Breast epithelium (tissue), 4 donors: Measurements from ENCODE around the gene OR6S1. TPM values are rescaled to one million over a fixed set of nuclear protein-coding genes. Genes with fewer than 3 reads are reported as not detected.
"Not testable (repeated sequence)": the region's sequence is repeated elsewhere in the genome, so short reads cannot be mapped to it uniquely, and the experiment has no call there.

ENCODE experiments used
- DNase-seq, 2 donors: peaks; one replicate each; pipeline ENCODE4 v3.0.0-alpha.2; 2019; ENCODE audit warnings: low spot score in 2 of 2
- H3K27ac ChIP-seq, 2 donors: fragments of 200-600 bp; sonication (generic) in 1 of 2; one replicate each; pipeline ENCODE4 v1.5.1; 2016 to 2019; ENCODE audit warnings: mild to moderate bottlenecking in 1 of 2
- H3K27me3 ChIP-seq, 2 donors: fragments of 200-600 bp; sonication (generic) in 1 of 2; one replicate each; pipeline versions ENCODE4 v1.5.1 to v1.6.0; 2017 to 2019; ENCODE audit warnings: control low read depth in 1 of 2, mild to moderate bottlenecking in 1 of 2
- H3K36me3 ChIP-seq: fragments of 200-600 bp; one replicate; pipeline ENCODE4 v1.5.1; 2019
- H3K4me1 ChIP-seq, 2 donors: fragments of 200-600 bp; sonication (generic); one replicate each; pipeline ENCODE4 v1.5.1; 2016 to 2019; ENCODE audit warnings: control low read depth in 1 of 2
- H3K4me3 ChIP-seq, 3 donors: fragments of 200-600 bp; sonication (generic); 1 replicate in 2 of 3; 2 replicates in 1 of 3; pipeline ENCODE4 v1.5.1; 2016 to 2019; ENCODE audit warnings: mild to moderate bottlenecking in 3 of 3, moderate library complexity in 2 of 3
- H3K9me3 ChIP-seq, 2 donors: fragments of 200-600 bp; sonication (generic) in 1 of 2; one replicate each; pipeline ENCODE4 v1.5.1; 2016 to 2019; ENCODE audit warnings: control low read depth in 1 of 2
- POLR2A ChIP-seq: fragments of 450-650 bp; IDR thresholded peaks from one replicate; pipeline ENCODE4 v1.6.1; 2016; ENCODE audit warnings: antibody characterized with exemption, mild to moderate bottlenecking, moderate library complexity
- POLR2AphosphoS5 ChIP-seq, 3 donors: sonication (generic); formaldehyde crosslinking; IDR thresholded peaks; one replicate each; pipeline ENCODE4 v1.6.1; 2017; ENCODE audit warnings: antibody characterized with exemption in 3 of 3
- intact Hi-C: fragments of 100-400 bp; cut with DNase I; formaldehyde crosslinking; loops from one replicate; pipeline ENCODE4 v1.15.1; 2023; ENCODE audit warnings: low total_unique reads
- total RNA-seq, 3 donors: library from RNA; depleted of rRNA; stranded (reverse); fragments of >200 nt; gene quantifications; one replicate each; pipeline ENCODE4 v1.1.0, GENCODE V29; 2016
- TF ChIP-seq, protein P1 (sequence below), 3 donors: fragments of 450-650 bp; IDR thresholded peaks; one replicate each; pipeline ENCODE4 v1.5.1; 2016 to 2017; ENCODE audit warnings: antibody characterized with exemption in 3 of 3, mild to moderate bottlenecking in 3 of 3, moderate library complexity in 3 of 3

Gene OR6S1
- total RNA-seq, 3 donors from 2014 or later, result not detected

DNA sequence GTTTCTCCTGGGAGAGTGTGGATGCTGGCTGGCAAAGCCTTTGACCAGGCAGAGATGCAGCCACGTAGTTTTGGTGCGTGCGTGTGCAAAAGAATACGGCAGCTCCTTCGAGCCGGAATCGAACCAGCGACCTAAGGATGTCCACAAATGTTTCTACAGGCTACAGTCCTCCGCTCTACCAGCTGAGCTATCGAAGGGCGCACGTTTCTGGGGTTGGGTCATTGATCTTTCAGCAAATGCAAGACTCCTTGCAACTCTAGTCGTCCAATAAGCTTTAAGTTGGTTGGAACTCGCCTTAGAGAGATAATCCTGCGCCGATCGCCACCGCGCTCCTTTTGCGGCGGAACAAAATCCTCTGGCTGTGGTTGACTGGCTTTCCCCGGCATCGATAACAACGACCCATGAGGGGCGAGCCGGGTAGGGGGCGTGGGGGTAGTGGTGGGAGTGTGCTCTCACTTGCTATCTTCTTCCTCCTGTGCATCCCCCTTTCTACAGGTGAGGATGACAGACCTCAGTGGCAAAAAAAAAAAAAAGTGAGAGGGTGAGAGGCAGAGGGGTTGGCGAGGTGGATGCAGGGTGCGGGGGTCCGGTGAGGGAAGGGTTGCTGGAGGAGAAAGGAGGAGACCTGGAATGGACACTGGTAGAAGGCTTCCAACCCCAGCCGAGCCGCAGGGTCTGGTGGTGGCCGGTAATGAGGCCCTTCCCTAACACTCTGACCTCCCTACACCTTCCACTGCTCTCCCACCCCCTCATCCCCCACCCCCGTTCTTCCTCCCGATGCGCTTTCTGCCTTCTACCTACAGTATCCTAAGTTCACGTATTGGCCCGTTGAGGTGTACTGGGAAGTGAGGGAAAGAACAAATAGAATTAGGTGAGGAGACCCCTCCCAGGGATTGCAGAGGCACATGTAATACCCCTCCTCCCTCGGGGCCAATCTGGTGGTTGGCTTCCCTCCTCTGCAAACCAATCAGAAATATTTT, 11.8 kb upstream of the OR6S1 start:
- intact Hi-C loops, result no loop called here
- H3K27ac ChIP-seq, result no peak overlapping the region
- no peak for DNase-seq
- no peaks in the 10 kb centered on the region for H3K9me3 ChIP-seq
- no peaks in the 10 kb centered on the region for H3K36me3 ChIP-seq
- no peaks in the 10 kb centered on the region for H3K4me1 ChIP-seq
- TF ChIP-seq POLR2A, result no peak
- H3K27me3 ChIP-seq, result peaks cover 4 to 56% of the 10 kb centered on the region in 2 donors
- peak overlapping the region in 1 of 3 donors; percentile 12 for H3K4me3 ChIP-seq

DNA sequence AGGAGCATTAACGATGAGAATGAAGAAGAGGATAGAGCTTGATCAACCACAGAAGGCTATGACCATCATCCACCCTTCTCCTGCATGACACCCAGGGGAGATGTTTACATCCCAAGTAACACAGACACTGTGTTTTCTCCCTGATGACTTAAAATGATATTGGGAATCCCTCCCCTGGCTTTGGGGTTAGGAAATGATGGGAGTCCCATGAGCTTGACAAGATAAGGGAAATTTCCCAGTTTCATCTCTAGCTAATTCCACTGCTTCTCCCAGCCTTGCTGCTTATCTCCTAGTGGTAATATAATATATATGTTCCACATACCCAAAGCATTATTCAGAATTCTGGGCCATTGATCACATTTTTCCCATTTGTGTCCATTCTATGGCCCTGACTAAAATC, 4.0 kb upstream of the OR6S1 start:
- H3K27ac ChIP-seq, result no peak overlapping the region
- no peak overlapping the region for H3K4me3 ChIP-seq
- no peaks in the 10 kb centered on the region for H3K36me3 ChIP-seq
- no peaks in the 10 kb centered on the region for H3K4me1 ChIP-seq
- intact Hi-C loops, result no loop called here
- no peaks in the 10 kb centered on the region for H3K9me3 ChIP-seq
- peaks cover 0 to 22% of the 10 kb centered on the region in 2 donors for H3K27me3 ChIP-seq
- no peak for DNase-seq
- TF ChIP-seq POLR2AphosphoS5 (IDR thresholded peaks at IDR 0.05) (no peak), POLR2A (no peak)
- TF ChIP-seq, protein P1, sequence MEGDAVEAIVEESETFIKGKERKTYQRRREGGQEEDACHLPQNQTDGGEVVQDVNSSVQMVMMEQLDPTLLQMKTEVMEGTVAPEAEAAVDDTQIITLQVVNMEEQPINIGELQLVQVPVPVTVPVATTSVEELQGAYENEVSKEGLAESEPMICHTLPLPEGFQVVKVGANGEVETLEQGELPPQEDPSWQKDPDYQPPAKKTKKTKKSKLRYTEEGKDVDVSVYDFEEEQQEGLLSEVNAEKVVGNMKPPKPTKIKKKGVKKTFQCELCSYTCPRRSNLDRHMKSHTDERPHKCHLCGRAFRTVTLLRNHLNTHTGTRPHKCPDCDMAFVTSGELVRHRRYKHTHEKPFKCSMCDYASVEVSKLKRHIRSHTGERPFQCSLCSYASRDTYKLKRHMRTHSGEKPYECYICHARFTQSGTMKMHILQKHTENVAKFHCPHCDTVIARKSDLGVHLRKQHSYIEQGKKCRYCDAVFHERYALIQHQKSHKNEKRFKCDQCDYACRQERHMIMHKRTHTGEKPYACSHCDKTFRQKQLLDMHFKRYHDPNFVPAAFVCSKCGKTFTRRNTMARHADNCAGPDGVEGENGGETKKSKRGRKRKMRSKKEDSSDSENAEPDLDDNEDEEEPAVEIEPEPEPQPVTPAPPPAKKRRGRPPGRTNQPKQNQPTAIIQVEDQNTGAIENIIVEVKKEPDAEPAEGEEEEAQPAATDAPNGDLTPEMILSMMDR (IDR thresholded peaks at IDR 0.05), result no peak

DNA sequence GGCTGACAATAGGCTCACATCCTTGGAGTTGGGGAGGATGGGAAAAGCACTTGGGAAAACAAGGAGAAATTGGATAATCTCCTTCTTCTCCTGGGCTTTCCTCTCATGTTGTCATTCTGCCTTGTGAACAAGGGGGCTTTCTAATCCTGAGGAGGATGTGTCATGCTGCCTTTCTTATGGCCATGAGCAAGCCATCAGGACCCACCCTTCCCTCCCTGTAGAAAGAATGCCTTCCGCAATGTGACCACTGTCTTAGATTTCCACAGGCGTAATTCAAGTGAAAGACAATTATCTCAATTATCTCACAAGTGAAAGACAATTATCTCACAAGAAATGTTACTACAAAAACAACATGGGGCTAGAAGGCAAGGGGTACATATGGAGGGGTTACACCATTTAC, 3.0 kb upstream of the OR6S1 start:
- Histone ChIP-seq H3K4me1 (no peaks in the 10 kb centered on the region), H3K27ac (no peak overlapping the region), H3K9me3 (no peaks in the 10 kb centered on the region), H3K36me3 (no peaks in the 10 kb centered on the region), H3K27me3 (peaks cover 0 to 22% of the 10 kb centered on the region in 2 donors), H3K4me3 (no peak overlapping the region)
- TF ChIP-seq POLR2A (no peak), POLR2AphosphoS5 (IDR thresholded peaks at IDR 0.05) (no peak)
- TF ChIP-seq, protein P1 (IDR thresholded peaks at IDR 0.05), result no peak
- DNase-seq, result no peak
- intact Hi-C loops, result no loop called here

DNA sequence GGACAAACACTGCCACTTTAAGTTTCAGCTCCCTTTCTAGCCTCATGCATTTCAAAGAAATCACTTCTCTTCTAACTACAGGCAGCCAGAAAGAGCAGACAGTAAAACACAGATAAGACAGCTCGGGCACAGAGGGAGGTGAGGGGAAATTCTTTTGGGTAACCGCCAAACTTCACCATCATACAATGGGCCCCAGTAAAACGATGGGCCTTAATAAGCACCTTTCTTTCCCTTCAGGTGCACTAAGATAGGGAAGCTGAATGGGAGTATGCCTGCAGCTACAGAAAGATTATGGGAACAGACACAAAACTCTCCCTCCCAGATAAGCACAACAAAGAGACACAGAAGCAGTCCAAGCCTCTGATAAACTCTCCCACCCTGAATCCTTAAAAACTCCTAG, 1.3 kb upstream of the OR6S1 start:
- peaks cover 0 to 25% of the 10 kb centered on the region in 2 donors for H3K27me3 ChIP-seq
- H3K36me3 ChIP-seq, intact Hi-C loops, H3K4me1 ChIP-seq, H3K4me3 ChIP-seq, DNase-seq, H3K9me3 ChIP-seq, H3K27ac ChIP-seq: not testable (repeated sequence)

DNA sequence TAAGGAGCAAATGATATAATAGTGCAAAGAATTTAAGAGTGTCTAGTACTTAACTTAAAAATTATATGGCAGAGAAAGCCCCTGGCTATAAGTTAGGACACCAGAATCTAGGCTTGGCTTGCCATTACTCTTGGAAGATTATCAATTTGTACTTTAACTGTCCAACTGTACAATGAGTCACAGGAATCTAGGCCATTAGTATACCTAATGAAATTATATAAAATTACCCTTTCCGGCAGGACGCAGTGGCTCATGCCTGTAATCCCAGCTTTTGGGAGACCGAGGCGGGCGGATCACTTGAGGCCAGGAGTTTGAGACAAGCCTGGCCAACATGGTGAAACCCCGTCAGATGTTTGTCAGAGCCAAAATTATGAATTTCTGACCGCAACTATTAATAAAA, 691 bp upstream of the OR6S1 start:
- peaks cover 0 to 25% of the 10 kb centered on the region in 2 donors for H3K27me3 ChIP-seq
- DNase-seq, result no peak
- no peak overlapping the region for H3K4me3 ChIP-seq
- H3K27ac ChIP-seq, result no peak overlapping the region
- no peaks in the 10 kb centered on the region for H3K36me3 ChIP-seq
- H3K4me1 ChIP-seq, result no peaks in the 10 kb centered on the region
- H3K9me3 ChIP-seq, result no peaks in the 10 kb centered on the region
- intact Hi-C loops, result no loop called here
- TF ChIP-seq POLR2A, result no peak
- no peak for TF ChIP-seq POLR2AphosphoS5 (IDR thresholded peaks at IDR 0.05)

DNA sequence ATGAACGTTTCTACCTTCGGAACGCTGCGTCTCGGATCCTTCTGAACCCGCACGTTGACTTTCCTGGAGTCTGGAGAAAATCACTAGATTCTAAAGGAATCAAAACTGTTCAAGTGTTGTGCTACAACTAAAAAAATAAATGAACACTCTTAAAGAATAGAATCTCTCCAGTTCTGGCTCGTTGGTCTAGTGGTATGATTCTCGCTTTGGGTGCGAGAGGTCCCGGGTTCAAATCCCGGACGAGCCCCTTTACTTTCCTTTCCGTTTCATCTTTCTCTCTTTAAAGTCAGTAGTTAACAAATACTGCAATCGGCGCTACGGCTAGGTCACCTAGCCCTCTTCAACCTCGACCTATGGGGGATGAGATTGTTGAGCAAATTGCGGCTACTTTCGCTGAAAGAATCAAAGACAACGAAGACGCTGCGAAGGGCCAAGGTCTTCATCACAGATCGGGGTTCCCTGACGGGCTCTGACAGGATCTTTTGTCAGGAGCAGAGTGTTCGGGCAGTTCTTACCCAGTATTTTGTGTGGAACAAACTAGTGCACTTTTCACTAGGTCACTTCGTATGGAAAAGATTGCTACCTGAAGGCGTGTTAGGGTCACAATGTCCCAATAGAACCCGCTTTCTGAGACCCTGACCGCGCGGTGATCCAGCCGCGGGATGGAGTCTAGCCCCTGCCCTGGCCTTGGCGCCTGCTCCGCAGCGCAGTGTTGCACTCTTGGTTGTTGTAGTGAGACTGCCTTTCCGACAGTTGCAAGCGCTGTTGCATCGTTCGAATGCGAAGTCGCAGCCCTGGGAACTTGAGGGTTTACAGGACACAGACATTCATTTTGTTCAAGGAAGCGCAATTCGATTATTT, 8.4 kb downstream of the OR6S1 start:
- peaks cover 0 to 8% of the 10 kb centered on the region in 2 donors for H3K4me1 ChIP-seq
- H3K27me3 ChIP-seq, result peaks cover 0 to 19% of the 10 kb centered on the region in 2 donors
- no peaks in the 10 kb centered on the region for H3K9me3 ChIP-seq
- intact Hi-C loops, result loop anchor here (1.0 kb wide), 1 partner anchor 24 kb away; no protein-coding TSS in a partner anchor
- H3K27ac ChIP-seq, result no peak overlapping the region
- no peaks in the 10 kb centered on the region for H3K36me3 ChIP-seq
- TF ChIP-seq POLR2AphosphoS5 (IDR thresholded peaks at IDR 0.05) (peak in 1 of 3 donors; percentile 11), POLR2A (no peak)
- no peak for DNase-seq
- H3K4me3 ChIP-seq, result peak overlapping the region; percentile 24 to 53 (median 40)
